Stimulated activated CD8-positive, alpha-beta memory T cell treated with anti-CD3 and anti-CD28 coated beads, Interleukin-4, amount 100 ng/mL, for 4 hours (primary cell): ENCODE data around the gene TTLL8.
A peak's percentile ranks its signal among the peaks of the same experiment; 100 is the strongest.
"Not testable (repeated sequence)": the region's sequence is repeated elsewhere in the genome, so short reads cannot be mapped to it uniquely, and the experiment has no call there.

Experiments
- DNase-seq, 2 donors: peaks; one replicate each; pipeline ENCODE4 v3.0.0-alpha.2; 2020; ENCODE audit warnings: low read depth in 2 of 2, low spot score in 1 of 2

Gene TTLL8

DNA sequence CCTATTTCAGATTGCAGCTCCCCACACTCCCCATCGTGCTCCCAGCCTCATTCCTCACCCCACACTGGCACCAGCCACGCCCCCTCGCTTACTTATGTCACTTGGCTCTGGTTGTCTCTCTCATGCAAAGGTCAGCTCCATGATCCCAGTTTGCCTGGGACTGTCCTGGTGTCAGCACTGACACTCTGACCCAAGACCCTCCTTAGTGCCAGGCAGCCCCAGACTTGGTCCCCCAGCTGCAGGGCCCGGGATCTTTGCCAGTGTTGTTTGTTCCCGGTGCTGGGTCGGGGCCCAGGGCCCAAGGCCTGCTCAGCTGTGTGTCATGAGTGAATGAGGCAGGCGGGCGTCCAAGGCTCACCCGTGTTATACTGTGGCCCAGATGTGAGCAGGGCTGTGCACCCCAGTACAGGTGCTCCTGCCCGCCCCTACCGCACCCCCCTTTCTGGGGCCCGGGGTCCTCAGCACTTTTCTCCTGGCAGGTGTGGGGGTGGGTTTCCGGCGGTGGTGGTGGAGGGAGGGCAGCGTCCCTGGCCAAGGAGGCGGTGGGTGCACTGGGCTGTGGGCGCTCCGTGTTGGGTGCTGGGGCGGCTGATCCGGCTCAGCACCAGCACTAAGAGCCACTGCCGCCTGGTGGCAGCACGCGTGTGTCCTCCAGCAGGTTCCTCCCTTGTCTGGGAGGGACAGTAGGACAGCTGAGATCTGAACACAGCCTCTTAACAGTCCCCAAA lies 65.0 kb downstream of the TTLL8 start:
- peak in 1 of 2 donors; percentile 54 for DNase-seq

DNA sequence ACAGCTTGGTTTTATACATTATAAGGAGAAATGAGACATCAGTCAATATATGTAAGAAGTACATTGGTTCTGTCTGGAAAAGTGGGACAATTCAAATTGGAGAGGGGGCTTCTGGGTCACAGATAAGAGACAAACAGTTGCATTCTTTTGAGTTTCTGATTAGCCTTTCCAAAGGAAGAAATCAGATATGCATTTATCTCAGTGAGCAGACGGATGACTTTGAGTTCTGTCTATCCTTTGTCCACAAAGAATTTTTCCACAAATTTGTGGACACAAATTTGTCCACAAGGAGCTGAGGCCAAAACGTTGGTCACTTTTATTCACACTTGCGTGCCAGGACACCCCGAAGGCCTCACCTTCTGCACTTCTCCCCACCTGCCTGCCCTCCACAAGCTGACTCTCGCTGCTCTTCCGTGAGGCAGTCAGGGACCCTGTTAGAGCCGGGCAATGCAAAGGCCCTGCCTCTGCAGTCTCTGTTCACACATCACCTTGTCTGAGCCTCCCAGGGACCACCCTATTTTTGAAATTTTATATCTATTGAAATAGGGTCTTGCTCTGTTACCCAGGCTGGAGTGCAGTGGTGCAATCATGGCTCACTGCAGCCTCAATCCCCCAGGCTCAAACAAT lies 66.1 kb downstream of the TTLL8 start:
- DNase-seq, result no peak

DNA sequence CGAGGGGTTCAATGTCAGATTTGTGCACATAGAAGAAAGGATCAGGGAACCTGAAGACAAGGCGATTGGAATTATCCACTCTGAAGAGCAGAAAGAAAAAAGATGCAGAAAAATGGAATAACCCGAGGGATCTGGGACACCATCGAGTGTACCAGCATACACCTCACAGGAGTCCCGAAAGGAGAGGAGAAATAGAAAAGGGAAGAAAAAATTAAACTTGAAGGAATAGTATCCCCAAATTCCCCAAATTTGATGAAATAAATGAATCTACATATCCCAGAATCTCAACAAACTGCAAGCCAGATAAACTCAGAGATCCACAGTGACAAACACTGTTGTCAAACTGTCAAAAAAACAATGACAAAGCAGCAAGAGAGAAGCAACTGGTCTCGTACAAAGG lies 66.9 kb downstream of the TTLL8 start:
- no peak for DNase-seq

DNA sequence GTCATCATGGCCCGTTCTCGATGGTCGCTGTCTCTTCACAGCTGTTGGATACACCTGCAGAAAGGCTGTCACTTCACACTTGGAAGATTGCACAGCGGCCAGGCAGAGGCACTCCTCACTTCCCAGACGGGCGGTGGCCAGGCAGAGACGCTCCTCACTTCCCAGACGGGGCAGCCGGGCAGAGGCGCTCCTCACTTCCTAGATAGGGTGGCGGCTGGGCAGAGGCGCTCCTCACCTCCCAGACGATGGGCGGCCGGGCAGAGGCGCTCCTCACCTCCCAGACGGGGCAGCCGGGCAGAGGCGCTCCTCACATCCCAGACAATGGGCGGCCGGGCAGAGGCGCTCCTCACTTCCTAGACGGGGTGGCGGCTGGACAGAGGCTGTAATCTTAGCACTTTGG lies 68.3 kb downstream of the TTLL8 start:
- not testable (repeated sequence) for DNase-seq

DNA sequence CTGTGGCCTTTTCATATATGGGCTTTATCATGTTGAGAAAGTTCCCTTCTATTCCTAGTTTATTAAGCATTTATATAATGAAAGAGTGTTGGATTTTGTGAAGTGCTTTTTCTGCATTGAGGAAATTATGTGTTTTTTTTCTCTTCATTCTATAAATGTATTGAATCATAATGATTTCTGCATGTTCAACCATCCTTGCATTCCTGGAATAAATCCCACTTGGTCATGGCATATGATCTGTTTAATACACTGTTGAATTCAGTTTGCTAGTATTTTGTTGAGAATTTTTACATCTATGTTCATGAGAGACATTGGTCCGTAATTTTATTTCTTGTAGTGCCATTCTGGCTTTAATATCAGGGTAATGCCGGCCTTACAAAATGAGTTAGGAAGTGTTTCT lies 71.8 kb downstream of the TTLL8 start:
- no peak for DNase-seq

DNA sequence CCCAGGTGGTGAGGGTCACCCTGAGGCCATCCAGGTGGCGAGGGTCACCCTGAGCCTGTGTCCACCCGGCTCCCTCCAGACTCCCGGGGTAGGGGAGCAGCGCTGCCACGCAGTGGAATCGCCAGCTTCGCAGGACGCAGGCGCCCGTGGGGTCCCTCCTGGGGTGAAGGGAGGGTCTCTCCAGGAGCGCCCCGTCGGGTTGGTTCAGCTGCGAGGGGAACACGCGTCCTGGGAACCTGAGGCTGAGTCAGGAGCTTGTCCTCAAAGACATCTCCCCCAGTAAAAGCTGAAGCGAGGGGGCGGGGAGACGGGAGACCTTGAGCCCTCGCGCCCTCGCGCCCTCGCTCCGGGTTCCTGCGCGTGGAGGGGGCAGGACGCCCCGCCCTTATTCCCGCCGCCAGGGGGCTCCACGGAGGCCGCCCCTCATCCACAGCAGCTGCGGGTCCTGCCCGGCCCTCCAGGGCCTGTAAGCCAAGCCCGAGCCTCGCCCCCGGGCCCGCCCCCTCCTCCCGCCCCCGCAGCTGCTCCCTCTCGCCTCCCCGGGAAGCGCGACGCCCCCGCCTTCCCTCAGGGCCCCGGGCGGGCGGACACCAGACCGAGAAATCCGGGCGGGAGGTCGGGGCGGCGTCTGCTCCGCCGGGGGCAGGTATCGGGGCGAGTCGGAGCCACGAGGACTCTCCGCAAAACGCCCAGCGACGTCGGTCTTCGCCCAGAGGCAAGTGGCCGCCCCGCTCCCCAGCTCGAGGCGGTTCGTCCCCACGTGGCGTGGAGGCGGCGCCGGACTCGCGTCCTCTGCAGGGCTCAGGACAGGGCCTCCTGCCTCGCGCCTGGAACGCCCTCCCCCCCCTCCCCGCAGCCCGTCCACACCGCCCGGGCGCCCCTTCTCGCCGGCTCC lies 74.7 kb downstream of the TTLL8 start:
- DNase-seq, result no peak

DNA sequence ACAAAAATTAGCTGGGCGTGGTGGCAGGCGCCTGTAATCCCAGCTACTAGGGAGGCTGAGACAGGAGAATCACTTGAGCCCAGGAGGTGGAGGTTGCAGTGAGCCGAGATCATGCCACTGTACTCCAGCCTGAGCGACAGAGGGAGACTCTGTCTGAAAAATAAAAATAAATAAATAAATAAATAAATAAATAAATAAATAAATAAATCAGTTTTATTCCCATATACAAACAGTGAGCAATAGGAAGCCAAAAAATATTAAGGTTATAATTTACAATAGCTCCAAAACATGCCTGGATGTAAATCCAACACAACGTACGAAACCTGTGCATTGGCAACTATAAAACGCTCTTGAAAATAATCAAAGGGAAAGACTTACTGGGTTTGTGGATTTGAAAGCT lies 76.3 kb downstream of the TTLL8 start:
- DNase-seq, result not testable (repeated sequence)

DNA sequence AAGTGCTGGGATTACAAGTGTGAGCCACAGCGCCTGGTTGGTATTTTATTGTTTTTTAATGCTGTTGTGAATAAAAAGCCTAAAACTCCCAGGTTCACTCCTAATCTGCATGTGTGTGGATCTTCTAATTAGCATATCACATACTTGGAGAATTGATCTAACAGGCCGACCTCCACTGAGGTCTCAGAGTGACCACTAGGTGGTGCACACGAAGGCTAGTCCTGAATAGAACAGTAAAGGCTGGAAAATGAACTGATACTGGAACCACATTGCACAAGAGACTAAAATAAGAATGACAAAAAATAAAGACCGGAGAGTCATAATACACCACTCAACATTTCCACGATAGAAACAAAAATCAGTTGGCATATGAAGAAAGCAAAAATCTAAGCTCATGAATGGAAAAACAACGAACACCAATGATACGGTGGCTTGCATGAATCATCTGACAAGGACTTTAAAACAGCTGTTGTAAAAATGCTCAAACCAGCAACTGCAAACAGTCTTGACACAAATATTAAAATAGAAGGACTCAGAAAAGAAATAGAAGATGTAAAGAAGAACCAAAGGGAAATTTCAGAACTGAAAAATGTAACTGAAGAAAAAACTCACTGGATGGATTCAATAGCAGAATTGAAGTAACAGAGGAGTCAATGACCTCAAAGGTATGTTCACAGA lies 78.4 kb downstream of the TTLL8 start:
- DNase-seq, result no peak

DNA sequence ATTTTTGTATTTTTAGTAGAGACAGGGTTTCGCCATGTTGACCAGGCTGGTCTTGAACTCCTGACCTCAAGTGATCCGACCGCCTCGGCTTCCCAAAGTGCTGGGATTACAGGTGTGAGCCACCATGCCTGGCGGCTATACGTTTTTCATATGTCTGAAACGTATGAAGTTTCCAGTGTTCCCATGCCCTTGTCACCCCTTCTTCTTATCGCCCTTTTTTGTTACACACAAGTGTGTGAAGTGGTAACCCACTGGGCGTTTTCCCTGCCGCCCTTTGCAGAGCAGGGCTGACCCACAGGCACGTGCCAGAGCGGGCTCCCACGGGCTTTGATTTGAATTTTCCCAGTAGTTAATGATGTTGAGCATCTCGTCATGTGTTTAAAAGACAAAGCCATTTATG lies 80.5 kb downstream of the TTLL8 start:
- no peak for DNase-seq

DNA sequence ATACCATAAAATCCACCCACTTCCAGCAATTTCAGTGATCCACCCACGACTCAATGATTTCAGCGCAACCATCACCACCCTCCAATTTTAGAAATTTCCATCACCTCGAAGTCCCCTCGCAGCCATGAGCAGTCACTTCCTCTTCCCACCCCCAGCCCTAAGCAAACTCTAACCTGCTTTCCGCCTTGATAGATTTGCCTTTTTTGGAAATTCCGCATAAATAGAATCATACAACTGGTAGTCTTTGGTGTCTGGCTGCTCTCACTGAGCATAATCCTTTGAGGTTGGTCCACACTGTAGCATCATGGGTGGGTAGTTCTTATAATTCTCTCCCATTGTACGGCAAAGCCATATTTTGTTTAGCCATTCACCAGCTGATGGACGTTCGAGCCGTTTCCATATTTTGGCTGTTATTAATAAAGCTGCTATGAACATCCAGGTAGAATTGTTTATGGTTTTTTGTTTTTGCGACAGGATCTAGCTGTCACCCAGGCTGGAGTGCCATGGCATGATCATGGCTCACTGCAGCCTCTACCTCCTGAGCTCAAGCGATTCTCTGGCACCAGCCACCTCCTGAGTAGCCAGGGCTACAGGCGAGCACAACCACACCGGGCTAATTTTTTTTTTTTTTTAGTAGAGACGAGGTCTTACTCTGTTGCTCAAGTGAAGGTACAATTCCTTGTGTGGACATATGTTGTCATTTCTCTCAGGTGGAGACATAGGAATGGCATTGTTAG lies 81.5 kb downstream of the TTLL8 start:
- DNase-seq, result peak in 1 of 2 donors; percentile 65

DNA sequence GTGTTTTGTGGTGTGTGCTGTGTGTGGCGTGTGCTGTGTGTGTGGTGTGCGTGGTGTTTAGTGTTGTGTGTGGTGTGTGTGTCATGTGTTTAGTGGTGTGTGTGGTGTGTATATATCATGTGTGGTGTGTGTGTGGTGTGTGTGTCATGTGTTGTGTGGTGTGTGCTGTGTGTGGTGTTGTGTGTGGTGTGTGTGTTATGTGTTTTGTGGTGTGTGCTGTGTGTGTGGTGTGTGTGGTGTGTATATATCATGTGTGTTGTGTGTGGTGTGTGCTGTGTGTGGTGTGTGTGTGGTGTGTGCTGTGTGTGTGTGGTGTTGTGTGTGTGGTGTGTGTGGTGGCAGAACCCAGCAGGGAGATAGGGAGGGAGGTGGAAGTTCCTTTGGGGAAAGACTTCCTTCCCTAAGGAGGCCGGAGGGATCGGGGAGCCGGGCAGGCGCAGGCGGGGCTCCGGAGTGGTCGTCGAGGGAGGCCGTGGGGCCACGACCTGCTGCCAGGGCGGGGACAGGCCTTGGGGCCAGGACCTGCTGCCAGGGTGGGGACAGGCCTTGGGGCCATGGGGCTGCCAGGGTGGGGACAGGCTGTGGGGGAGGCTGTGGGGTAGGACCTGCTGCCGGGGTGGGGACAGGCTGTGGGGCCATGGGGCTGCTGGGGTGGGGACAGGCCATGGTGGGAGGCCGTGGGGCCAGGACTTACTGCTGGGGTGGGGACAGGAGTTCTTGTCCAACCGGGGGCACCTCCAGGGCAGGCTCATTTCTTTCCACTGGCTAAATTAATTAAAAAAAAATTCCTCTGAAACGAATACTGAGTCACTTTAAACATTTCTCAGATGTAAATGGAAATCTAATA lies 82.3 kb downstream of the TTLL8 start:
- peak in 1 of 2 donors; percentile 36 for DNase-seq

DNA sequence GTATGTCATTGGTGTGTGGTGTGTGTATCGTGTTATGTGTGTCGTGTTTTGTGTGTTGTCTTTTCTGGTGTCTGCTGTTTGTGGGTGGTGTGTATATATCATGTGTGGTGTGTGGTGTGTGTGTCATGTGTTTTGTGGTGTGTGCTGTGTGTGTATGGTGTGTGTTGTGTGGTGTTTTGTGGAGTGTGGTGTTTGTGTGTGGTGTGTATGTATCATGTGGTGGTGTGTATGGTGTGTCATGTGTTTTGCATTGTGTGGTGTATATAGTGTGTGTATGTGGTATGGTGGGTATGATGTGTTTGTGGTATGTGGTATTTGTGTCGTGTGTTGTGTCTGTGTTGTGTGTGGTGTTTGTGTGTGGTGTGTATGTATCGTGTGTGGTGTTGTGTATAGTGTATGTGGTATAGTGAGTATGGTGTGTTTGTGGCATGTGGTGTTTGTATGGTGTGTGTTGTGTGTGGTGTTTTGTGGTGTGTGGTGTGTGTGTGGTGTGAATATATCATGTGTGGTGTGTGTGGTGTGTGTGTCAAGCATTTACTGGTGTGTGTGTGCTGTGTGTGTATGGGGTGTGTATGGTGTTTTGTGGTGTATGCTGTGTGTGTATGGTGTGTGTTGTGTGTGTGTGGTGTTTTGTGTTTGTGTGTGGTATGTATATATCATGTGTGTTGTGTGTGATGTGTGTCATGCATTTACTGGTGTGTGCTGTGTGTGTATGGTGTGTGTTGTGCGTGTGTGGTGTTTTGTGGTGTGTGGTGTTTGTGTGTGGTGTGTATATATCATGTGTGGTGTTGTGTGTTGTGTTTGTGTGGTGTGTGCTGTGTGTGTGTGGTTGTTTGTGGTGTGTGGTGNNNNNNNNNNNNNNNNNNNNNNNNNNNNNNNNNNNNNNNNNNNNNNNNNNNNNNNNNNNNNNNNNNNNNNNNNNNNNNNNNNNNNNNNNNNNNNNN lies 84.8 kb downstream of the TTLL8 start:
- no peak for DNase-seq

DNA sequence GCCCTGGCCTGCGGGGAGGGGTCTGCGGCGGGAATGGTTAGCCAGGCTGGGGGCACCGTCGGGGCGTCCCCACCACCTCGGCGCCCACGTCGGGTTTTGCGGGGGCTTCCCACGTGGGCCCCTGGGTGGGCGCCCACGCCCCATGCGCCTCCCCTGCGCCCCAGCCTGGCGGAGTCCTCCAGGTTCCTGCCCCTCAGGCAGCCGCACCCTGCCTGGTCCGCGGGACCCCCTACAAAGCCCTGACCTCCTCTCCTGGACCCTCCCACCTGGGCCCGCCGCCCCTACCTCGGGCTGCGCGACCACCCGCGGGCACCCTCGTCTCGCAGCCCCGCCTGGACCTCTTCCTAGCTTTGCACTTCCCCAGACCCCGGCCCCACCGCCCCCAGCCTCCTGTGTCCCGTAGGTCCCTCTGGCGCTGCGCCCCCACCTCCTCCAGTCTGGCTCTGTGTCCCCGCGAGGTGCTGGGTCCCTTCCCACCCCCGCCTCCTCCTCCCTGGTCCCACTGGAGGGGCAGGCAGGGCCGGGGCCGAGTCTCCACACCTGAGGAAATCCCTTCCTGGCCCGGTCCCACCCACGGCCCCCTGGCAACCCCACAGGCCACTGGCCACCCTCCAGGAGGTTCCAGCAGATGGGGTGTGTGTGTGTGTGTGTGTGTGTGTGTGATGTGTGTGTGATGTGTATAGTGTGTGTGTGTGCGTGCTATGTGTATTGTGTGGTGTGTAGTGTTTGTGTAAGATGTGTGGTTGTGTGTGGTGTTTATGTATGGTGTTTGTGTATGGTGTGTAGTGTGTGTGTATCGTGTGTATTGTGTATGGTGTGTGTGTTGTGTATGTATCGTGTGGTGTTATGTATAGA lies 85.7 kb downstream of the TTLL8 start:
- DNase-seq, result peak in 1 of 2 donors; percentile 22

DNA sequence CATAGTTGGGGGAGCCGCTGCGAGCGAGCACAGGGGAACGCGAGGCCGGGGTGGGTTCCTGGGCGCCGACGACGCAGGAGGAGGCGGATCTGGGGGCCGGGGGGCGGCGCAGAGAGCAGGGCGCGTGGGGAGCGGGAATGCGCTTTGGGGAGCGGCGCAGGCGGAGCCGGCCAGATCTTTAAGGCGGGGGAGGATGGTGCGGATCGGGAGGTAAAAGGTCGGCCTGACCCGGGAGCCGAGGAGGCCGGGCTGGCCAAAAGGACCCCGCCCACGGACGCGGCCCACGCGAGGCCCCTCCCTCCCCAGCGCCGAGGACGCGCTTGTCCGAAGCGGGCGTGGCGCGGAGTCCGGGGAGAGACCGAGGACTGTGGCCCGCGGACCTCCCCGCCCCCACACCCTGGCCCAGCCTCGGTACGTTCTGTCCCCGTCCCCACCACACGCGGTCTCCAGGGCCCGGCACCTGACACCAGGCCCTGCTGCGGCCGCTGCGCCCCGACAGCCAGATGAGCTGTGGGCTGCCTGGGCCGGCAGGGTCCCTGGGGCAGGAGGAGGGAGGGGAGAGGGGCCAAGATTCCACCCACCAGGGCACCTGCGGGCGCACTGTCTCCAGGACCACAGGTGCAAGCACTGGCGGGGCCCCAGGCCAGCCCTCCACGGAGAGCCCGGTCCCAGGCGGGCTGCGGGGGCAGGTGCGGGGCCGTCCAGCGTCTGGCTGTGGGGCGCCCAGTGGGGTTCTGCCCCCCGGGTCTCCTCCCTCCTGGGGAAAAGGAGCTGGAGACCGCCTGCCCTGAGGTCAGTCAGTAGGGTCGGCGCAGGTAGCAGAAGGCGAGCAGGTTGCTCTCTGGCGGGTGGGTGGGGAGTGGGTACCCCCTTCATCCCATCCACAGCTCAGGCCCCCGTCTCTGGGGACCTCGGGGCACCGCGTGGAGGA lies 86.6 kb downstream of the TTLL8 start:
- DNase-seq, result peak; percentile 59 to 75

DNA sequence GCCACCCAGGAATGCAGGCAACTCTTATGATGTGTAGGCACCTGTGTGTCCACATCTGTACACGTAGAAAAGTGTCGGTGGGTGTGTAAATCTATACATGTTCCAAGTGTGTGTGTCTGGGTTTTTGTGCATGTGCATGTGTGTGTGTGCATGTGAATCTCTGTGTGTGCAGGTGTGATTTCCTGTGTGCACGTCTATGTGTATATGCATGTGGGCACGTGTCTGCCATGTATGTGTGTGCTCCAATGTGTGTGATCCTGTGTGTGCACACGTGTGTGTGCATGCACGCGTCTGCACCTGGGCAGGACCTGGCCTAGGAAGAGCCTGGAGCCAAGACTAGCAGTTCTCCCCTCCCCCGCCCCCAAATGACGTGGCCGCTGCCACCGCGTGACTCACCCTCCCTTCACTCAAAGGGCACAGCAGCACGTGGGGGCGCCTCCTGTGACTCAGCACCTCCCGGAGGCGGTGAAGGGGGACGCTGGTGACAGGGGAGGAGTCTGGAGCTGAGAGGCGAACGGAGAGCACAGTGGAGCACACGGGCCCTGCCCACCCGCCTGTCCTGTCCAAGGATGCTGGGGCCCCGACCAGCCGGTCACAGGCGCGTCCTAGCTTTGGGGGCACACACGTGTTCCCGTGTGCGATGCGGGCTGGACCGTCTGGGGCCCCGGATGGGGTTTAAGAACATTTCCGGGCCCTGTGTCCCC lies 87.4 kb downstream of the TTLL8 start:
- DNase-seq, result peak; percentile 91 to 97
